ENCODE measurements around the gene ABI1. TPM values are rescaled to one million over a fixed set of nuclear protein-coding genes. Genes with fewer than 3 reads are reported as not detected.

Gene ABI1
- polyA plus RNA-seq, 2 of the 4 experiments (the other 2 are of a cell fraction) = 35.8 to 67.6 TPM

- TF ChIP-seq HMGXB4 (CRISPR knock-in tag; IDR thresholded peaks at IDR 0.05; ENCODE audit: borderline replicate concordance) (no peak), KDM1A (IDR thresholded peaks at IDR 0.05; ENCODE audit: low read depth) (no peak), MYC (IDR thresholded peaks at IDR 0.05; ENCODE audit: borderline replicate concordance, low read length) (no peak), NFE2L2 (conservative IDR thresholded peaks at IDR 0.05; ENCODE audit: low read length) (no peak), SMC3 (IDR thresholded peaks at IDR 0.05) (no peak), CEBPB (IDR thresholded peaks at IDR 0.05) (no peak), JUN (IDR thresholded peaks at IDR 0.05) (no peak), ZNF302 (CRISPR knock-in tag; IDR thresholded peaks at IDR 0.05) (no peak), MAFK (IDR thresholded peaks at IDR 0.05; ENCODE audit: partially characterized antibody) (no peak), MAZ (IDR thresholded peaks at IDR 0.05; ENCODE audit: borderline replicate concordance, low read depth, low read length) (no peak), RFX5 (IDR thresholded peaks at IDR 0.05) (no peak), ESRRA (IDR thresholded peaks at IDR 0.05; ENCODE audit: borderline replicate concordance, low read length) (no peak), CBX8 (IDR thresholded peaks at IDR 0.05) (no peak), RCOR1 (IDR thresholded peaks at IDR 0.05; ENCODE audit: low read depth, low read length) (no peak), NPAS2 (CRISPR knock-in tag; IDR thresholded peaks at IDR 0.05; ENCODE audit: borderline replicate concordance) (no peak), FOSB (CRISPR knock-in tag; IDR thresholded peaks at IDR 0.05) (no peak), RARB (CRISPR knock-in tag; IDR thresholded peaks at IDR 0.05) (no peak)
- POLR2A ChIA-PET = no interaction called here
- Histone ChIP-seq H3K4me1 (0 out of 3 replicates have a peak, but pooled peaks cover 7% of the 10 kb centered on the region), H3K4me2 (no peak overlapping the region), H3K9me3 (peaks cover 13% of the 10 kb centered on the region; the same call in 1 of the 3 replicates), H3K4me3 (no peak overlapping the region), H3K27ac (no peak overlapping the region)
- DNase-seq (ENCODE audit: low read depth in 1 of 2, low spot score in 1 of 2) (no peak), FAIRE-seq (no peak), ATAC-seq (no peak)
- CTCF ChIA-PET = no interaction called here
- 75% methylated on average over 4 of the region's 4 CpGs for WGBS (ENCODE audit: missing lambda C conversion rate)
Measured at GRCh38 chr10:26799342-26799741, 61.4 kb downstream of the ABI1 start.

- POLR2A ChIA-PET = no interaction called here
- Histone ChIP-seq H3K4me1 (0 out of 3 replicates have a peak, but pooled peaks cover 3% of the 10 kb centered on the region), H3K4me3 (no peak overlapping the region), H3K9me3 (peaks cover 13% of the 10 kb centered on the region; the same call in 1 of the 3 replicates), H3K27ac (no peak overlapping the region), H3K4me2 (no peak overlapping the region)
- FAIRE-seq (no peak), DNase-seq (ENCODE audit: low read depth in 1 of 2, low spot score in 1 of 2) (no peak), ATAC-seq (no peak)
- 91% methylated on average over 5 of the region's 5 CpGs for WGBS (ENCODE audit: missing lambda C conversion rate)
- CTCF ChIA-PET = interaction anchor here (0.7 to 1.3 kb wide), 2 partner anchors 11 to 72 kb away, joined by 3 to 4 read pairs; no protein-coding TSS in a partner anchor
- TF ChIP-seq MAZ (IDR thresholded peaks at IDR 0.05; ENCODE audit: borderline replicate concordance, low read depth, low read length) (no peak), NR3C1 (IDR thresholded peaks at IDR 0.05) (no peak), KDM5A (IDR thresholded peaks at IDR 0.05) (no peak), PBX3 (IDR thresholded peaks at IDR 0.05) (no peak), ZC3H11A (IDR thresholded peaks at IDR 0.05) (no peak), SMC3 (IDR thresholded peaks at IDR 0.05) (no peak), EHF (CRISPR knock-in tag; IDR thresholded peaks at IDR 0.05) (no peak), EHMT2 (IDR thresholded peaks at IDR 0.05; ENCODE audit: low read depth) (no peak), SREBF2 (IDR thresholded peaks at IDR 0.05) (no peak), ELK1 (IDR thresholded peaks at IDR 0.05; ENCODE audit: low read depth, low read length) (no peak), ZNF302 (CRISPR knock-in tag; IDR thresholded peaks at IDR 0.05) (no peak), ZSCAN20 (CRISPR knock-in tag; IDR thresholded peaks at IDR 0.05) (no peak), HEYL (CRISPR knock-in tag; IDR thresholded peaks at IDR 0.05) (no peak)
Measured at GRCh38 chr10:26798298-26798697, 62.5 kb downstream of the ABI1 start.

All from A549 (cell line).